ENCODE results near the gene TRMU. TPM values are rescaled to one million over a fixed set of nuclear protein-coding genes. Genes with fewer than 3 reads are reported as not detected.
A peak's percentile ranks its signal among the peaks of the same experiment; 100 is the strongest.

The TRMU gene
- total and polyA plus RNA-seq, 2 donors: 21.0 to 27.1 TPM

DNA sequence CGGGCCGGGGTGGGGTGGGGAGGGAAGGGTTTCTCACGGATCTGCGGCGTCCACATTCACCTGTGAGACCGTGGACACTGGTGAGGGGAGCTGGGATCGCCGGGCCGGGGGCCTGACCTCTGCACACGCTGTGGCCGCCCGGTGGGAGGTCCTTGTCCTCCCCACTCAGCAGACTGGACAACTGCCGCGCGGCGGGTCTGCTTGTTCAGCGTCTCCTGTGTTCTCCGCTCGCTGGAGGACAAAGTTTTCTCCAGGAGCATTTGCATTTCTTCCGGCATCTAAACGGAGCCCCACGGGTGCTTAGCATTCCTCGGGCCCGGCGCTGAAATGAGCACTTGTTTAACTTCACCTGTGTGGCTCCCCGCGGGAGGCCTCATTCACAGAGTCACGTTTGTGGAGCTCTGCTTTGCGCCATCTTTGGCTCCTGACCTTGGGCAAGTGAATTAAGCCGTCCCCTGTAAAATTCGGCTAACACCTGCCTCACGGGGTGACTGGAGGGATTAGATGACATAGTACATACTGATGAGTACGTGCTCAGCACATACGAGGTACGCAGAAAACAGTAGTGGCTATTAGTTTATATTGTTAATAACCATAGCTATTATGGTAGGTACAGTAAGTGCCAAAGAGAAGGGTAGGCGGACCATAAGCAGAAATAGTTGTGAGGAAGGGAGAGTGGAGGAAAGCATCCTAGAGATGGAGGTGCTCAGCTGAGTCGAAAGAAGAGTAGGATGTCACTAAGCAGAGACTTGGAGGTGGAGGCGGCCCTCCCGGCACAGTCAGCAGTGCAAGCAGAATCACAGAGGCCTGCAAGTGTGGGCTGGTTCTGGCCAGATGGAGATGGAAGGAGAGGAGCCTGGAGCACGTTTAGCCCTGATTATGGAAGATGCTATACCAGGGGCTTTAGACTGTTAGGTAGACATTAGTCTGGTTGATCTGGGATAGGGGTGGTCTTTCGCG is 885 bp downstream of the TRMU start:
- WGBS: 11% methylated on average over 42 of the region's 42 CpGs
- no peaks in the 10 kb centered on the region for H3K4me1 ChIP-seq (ENCODE audit: insufficient read depth)
- DNase-seq (ENCODE audit: extremely low spot score): no peak
- H3K36me3 ChIP-seq (ENCODE audit: insufficient read depth): no peaks in the 10 kb centered on the region
- peak overlapping the region; percentile 98 for H3K4me3 ChIP-seq (ENCODE audit: low read depth, low read length)
- no peak overlapping the region for H3K27ac ChIP-seq (ENCODE audit: low read depth)

DNA sequence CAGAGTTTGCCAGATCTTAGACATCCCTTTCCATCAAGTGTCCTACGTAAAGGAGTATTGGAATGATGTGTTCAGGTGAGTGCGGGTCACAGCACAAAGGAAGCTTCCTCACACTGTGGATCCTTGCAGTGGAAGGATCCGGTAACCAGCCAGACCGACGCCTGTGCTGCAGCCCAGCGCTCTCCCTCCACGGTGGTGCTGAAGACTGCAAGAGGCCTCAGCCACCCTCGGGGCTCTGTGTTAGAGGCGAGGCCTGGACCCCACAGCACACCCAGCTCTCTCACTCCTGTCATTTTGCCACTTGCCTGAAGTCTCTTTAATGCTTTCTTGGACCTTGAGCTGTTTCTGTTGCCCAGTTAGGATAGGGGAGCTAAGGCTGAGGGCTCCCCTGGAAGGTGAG is 2.4 kb downstream of the TRMU start:
- H3K36me3 ChIP-seq (ENCODE audit: insufficient read depth): no peaks in the 10 kb centered on the region
- DNase-seq (ENCODE audit: extremely low spot score): no peak
- no peak overlapping the region for H3K4me3 ChIP-seq (ENCODE audit: low read depth, low read length)
- WGBS: 85% methylated on average over 9 of the region's 9 CpGs
- H3K4me1 ChIP-seq (ENCODE audit: insufficient read depth): no peaks in the 10 kb centered on the region
- no peak overlapping the region for H3K27ac ChIP-seq (ENCODE audit: low read depth)

DNA sequence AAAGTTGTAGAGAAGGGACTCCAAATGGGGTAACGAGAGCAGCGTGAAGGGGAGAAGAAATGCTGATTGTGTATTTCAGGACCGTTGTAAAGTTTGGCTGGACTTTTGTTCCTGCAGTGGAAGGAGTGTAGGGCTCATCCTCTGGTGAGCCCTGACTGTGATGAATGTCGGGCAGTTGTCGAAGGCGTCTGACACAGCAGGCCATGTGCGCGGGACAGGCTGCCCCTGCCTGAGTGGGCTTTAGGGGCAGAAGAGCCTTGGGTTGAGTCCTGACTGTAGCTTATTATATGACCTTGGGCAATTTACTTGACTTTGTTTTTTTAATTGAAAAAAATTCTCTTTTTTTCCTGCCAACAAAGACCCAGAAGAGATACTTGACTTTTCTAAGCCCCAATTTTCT is 3.1 kb downstream of the TRMU start:
- Histone ChIP-seq H3K4me3 (ENCODE audit: low read depth, low read length) (no peak overlapping the region), H3K36me3 (ENCODE audit: insufficient read depth) (no peaks in the 10 kb centered on the region), H3K4me1 (ENCODE audit: insufficient read depth) (no peaks in the 10 kb centered on the region), H3K27ac (ENCODE audit: low read depth) (no peak overlapping the region)
- 93% methylated on average over 8 of the region's 8 CpGs for WGBS
- no peak for DNase-seq (ENCODE audit: extremely low spot score)

DNA sequence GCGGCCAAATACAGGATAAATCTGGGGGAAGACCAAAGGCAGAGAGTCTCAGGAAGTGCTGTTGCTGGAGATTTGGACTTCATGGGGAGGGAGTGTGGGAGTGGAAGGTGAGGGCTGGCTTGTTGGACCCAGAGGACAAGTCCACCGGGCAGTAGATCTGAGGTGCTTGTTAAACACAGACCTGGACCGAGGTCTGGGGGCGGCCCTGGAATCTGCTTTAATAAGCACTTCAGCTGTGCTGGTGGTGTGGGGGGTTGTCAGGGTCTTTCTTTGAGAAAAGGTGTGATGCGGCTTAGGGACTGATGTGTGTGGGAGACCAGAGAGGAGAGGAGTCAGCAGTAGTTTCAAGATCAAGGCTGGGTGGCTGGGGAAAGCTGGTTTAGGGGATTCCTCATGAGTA is 4.4 kb downstream of the TRMU start:
- H3K36me3 ChIP-seq (ENCODE audit: insufficient read depth): no peaks in the 10 kb centered on the region
- H3K27ac ChIP-seq (ENCODE audit: low read depth): no peak overlapping the region
- 95% methylated on average over 5 of the region's 5 CpGs for WGBS
- no peak overlapping the region for H3K4me3 ChIP-seq (ENCODE audit: low read depth, low read length)
- no peaks in the 10 kb centered on the region for H3K4me1 ChIP-seq (ENCODE audit: insufficient read depth)
- no peak for DNase-seq (ENCODE audit: extremely low spot score)

DNA sequence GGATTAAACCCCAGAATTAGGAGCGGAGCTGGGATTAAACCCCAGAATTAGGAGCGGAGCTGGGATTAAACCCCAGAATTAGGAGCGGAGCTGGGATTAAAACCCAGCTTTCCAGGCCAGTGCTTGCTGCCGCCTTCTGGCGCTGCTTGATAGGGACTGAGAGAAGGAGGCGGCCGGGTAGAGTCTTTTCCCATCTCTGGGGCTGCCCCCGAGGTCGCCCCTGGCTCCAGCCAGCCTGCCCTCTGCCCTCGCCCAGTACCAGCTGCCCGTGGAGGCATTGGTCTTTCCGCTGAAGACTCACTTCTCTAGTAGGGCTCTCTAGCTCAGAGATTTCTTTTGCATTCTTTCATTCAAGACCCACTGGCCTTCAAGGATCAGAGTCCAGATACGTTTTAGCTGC is 5.2 kb downstream of the TRMU start:
- no peak for DNase-seq (ENCODE audit: extremely low spot score)
- Histone ChIP-seq H3K36me3 (ENCODE audit: insufficient read depth) (no peaks in the 10 kb centered on the region), H3K4me1 (ENCODE audit: insufficient read depth) (no peaks in the 10 kb centered on the region), H3K27ac (ENCODE audit: low read depth) (no peak overlapping the region), H3K4me3 (ENCODE audit: low read depth, low read length) (no peak overlapping the region)
- 92% methylated on average over 13 of the region's 13 CpGs for WGBS

DNA sequence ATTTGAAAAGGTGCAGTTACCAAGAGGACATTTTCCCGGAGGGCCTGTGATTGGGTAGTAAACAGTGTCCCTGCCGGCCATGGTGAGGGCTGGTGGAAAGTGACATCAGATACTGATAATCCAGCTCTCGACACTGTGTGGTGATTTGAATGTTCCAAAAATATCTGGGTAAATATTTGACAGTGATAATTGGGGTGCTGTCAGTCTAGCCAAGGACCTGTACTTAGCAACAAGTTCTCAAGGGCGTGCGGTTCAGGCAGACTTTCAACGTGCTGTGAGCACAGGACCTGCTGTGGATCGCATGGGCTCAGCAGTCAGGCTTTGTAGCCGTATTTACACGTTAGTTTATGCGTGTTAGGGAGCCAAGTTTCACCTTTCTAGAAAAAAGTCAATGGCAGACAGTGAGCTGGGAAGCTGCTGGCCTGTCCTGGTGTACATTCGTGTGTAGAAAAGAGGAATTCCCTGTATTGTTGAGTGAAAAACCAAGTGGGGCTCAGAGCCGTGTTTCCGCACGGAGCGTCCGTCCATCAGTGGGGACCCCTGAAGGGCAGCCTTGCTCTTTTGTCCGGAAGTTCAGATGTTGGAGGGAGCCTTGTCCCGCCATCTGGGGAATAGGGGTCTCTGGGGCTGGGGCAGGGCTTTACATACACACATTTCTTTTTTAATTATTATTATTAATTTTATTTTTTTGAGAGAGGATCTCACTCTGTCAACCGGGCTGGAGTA is 11.3 kb downstream of the TRMU start:
- no peak overlapping the region for H3K4me3 ChIP-seq (ENCODE audit: low read depth, low read length)
- no peaks in the 10 kb centered on the region for H3K4me1 ChIP-seq (ENCODE audit: insufficient read depth)
- H3K27ac ChIP-seq (ENCODE audit: low read depth): no peak overlapping the region
- peaks cover 6% of the 10 kb centered on the region for H3K36me3 ChIP-seq (ENCODE audit: insufficient read depth)
- no peak for DNase-seq (ENCODE audit: extremely low spot score)
- 93% methylated on average over 19 of the region's 19 CpGs for WGBS

DNA sequence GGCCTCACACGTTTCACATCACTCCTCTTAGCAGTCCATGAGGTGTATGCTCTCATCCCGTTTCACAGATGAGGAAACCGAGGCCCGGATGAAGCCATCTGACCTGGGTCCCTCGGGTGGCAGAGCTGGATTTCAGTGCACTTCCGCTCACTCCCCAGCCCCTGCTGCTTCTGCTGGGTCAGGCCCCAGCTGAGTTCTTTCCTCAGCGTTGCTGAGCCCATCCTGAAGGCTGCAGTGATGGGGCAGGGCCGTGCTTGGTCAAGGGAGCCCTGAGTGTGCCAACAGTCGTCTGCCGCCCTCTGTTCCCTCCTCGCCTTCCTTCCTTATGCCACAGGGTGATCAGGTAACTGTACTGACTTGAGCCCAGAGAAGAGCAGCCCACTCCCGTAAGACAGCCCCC is 12.1 kb downstream of the TRMU start:
- 78% methylated on average over 12 of the region's 12 CpGs for WGBS
- H3K4me1 ChIP-seq (ENCODE audit: insufficient read depth): no peaks in the 10 kb centered on the region
- H3K36me3 ChIP-seq (ENCODE audit: insufficient read depth): peaks cover 6% of the 10 kb centered on the region
- no peak overlapping the region for H3K27ac ChIP-seq (ENCODE audit: low read depth)
- DNase-seq (ENCODE audit: extremely low spot score): no peak
- no peak overlapping the region for H3K4me3 ChIP-seq (ENCODE audit: low read depth, low read length)

DNA sequence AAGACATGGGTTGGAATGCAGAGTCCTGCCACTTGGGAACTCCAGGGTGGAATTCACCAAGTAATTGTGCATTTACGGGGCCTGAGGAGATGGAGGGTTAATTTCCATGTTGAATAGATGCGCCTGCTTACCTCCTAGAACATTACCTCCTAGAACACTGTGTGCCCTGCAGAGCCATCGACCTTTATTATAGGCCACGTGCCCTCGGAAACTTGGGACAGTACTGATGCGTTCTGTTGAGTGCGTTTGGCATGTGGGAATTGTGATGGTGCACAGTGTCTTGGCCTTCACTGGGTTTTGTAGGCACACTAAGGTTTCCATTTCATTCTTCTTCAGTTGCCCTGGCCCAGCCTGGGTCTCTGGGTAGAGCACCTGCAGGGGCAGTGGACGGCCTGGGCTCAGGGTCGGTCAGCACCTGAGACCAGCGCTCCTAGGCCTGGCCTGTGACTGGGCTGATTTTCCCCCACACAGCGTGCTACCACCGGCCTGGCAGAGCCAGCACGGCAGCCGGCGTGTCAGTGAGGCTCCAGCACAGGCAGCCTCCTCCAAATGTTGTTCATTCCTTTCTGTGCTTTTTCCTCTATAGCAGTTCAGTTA is 12.7 kb downstream of the TRMU start:
- Histone ChIP-seq H3K4me1 (ENCODE audit: insufficient read depth) (no peaks in the 10 kb centered on the region), H3K27ac (ENCODE audit: low read depth) (no peak overlapping the region), H3K4me3 (ENCODE audit: low read depth, low read length) (no peak overlapping the region), H3K36me3 (ENCODE audit: insufficient read depth) (peaks cover 6% of the 10 kb centered on the region)
- WGBS: 96% methylated on average over 15 of the region's 15 CpGs
- DNase-seq (ENCODE audit: extremely low spot score): no peak

DNA sequence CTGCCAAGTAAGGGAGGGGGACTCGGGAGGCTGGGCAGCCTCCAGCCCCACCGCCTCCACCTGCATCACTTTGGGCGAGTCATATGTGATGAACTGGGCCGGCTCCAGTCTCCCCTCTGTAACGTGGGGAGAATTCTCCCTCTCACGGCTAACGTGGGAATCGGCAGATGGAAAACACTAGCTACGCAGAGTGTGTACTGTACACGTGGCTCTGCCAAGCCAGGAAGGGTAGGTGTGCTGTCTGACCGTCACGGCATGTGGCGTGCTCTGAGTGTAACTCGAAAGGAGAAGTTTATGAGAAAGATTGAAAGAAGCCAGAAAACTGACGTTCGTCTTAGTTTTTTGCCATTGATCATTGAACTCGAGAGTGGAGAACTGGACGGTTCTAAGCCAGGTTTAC is 13.7 kb downstream of the TRMU start:
- H3K36me3 ChIP-seq (ENCODE audit: insufficient read depth): peaks cover 6% of the 10 kb centered on the region
- H3K27ac ChIP-seq (ENCODE audit: low read depth): no peak overlapping the region
- no peak for DNase-seq (ENCODE audit: extremely low spot score)

DNA sequence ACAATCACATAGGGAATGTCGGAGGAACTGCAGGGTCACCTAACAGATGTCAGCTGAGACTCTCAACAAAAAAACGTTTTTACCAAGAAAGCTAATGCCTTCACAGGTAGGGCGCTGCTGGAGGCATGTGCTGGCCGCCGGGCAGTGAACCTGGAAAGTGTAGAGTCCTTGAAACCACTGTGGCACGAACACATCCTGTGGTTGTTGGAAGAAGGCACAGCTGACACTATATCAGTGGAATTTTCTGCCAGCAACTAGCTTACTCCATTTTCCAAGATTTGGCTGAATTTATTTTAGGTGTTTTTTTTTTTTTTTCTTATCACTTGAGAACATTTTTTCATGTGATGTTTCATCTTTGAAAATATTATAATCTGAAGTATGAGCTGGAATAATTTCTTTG is 14.2 kb downstream of the TRMU start:
- Histone ChIP-seq H3K4me3 (ENCODE audit: low read depth, low read length) (no peak overlapping the region), H3K27ac (ENCODE audit: low read depth) (no peak overlapping the region), H3K36me3 (ENCODE audit: insufficient read depth) (peaks cover 6% of the 10 kb centered on the region), H3K4me1 (ENCODE audit: insufficient read depth) (no peaks in the 10 kb centered on the region)
- WGBS: 76% methylated on average over 6 of the region's 6 CpGs
- no peak for DNase-seq (ENCODE audit: extremely low spot score)

More for the DNA sequence above, 13.7 kb downstream of the TRMU start:
- 89% methylated on average over 18 of the region's 18 CpGs for WGBS
- no peaks in the 10 kb centered on the region for H3K4me1 ChIP-seq (ENCODE audit: insufficient read depth)
- H3K4me3 ChIP-seq (ENCODE audit: low read depth, low read length): no peak overlapping the region

DNA sequence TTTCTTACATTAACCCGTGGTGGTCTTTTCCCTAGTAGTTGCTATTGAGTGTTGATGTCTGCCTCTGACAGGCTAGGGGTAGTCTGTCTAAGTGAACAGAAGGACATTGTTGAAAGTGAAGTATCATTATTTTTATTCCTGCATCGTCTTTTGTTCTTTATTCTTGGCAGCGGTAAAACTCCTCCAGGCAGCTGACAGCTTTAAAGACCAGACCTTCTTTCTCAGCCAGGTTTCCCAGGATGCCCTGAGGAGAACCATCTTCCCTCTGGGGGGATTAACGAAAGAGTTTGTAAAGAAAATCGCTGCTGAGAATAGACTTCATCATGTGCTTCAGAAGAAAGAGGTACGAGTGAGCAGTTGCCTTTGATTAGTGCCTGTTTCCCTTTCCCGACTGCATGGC is 14.6 kb downstream of the TRMU start:
- no peak overlapping the region for H3K27ac ChIP-seq (ENCODE audit: low read depth)
- H3K4me1 ChIP-seq (ENCODE audit: insufficient read depth): no peaks in the 10 kb centered on the region
- peaks cover 6% of the 10 kb centered on the region for H3K36me3 ChIP-seq (ENCODE audit: insufficient read depth)
- no peak for DNase-seq (ENCODE audit: extremely low spot score)
- no peak overlapping the region for H3K4me3 ChIP-seq (ENCODE audit: low read depth, low read length)
- WGBS: 65% methylated on average over 7 of the region's 7 CpGs

DNA sequence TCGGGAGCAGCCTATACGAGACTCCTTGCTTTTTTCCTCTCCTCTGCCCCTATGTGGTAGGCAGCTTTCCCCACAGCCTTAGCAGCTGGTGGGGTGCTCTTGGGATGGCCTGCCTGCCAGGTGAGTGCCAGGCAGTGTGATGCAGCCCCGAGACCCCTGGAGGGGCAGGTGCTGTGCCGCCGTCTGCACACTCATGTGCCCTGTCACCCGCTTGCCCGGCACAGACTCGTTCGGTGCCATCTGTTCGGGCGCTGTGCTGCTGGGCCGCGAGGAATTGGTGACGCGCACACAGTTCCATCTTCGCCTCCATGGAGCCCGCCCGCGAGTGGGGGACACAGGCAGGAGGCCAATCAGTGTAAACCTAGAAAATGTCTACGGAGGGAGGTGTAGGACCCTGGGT is 15.1 kb downstream of the TRMU start:
- Histone ChIP-seq H3K4me3 (ENCODE audit: low read depth, low read length) (no peak overlapping the region), H3K36me3 (ENCODE audit: insufficient read depth) (peaks cover 6% of the 10 kb centered on the region), H3K4me1 (ENCODE audit: insufficient read depth) (no peaks in the 10 kb centered on the region), H3K27ac (ENCODE audit: low read depth) (no peak overlapping the region)
- WGBS: 92% methylated on average over 20 of the region's 20 CpGs
- DNase-seq (ENCODE audit: extremely low spot score): no peak

DNA sequence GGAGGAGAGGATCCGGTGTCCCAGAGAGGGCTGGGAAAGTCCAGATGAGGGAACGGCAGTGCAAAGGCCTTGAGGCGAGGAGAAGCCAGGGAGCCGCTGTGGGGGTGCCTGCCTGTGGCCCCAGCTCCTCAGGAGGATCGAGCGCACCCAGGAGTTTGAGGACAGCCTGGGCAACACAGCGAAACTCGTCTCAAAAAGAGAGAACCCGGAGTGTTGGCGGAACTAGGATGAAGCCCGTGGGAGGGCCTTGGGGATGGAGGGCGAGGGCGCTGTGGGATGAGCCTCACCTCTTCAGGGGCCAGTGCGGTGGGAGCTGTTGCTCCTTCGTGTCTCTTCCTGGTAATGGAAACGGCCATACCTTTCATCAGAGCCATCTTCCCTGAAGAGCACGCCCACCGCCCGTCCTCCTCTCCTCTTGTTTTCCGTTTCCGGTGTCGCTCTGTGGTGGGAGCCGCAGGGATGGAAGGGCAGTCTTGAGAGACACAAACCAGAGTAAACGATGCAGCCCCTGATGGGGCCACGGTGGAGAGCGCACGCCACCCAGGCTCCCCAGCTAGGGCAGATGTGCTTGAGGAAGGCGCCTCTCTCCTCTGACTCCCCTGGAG is 15.7 kb downstream of the TRMU start:
- H3K4me3 ChIP-seq (ENCODE audit: low read depth, low read length): no peak overlapping the region
- WGBS: 90% methylated on average over 28 of the region's 28 CpGs
- peaks cover 6% of the 10 kb centered on the region for H3K36me3 ChIP-seq (ENCODE audit: insufficient read depth)
- H3K27ac ChIP-seq (ENCODE audit: low read depth): no peak overlapping the region
- no peaks in the 10 kb centered on the region for H3K4me1 ChIP-seq (ENCODE audit: insufficient read depth)
- no peak for DNase-seq (ENCODE audit: extremely low spot score)
